ENCODE results near the gene ACTL8. TPM values are rescaled to one million over a fixed set of nuclear protein-coding genes. Genes with fewer than 3 reads are reported as not detected.

ACTL8 gene
- total and polyA plus RNA-seq, 2 donors (not counting 1 experiment from before 2014, with no cell fraction given) = 0.15 TPM; not detected in 1

DNA sequence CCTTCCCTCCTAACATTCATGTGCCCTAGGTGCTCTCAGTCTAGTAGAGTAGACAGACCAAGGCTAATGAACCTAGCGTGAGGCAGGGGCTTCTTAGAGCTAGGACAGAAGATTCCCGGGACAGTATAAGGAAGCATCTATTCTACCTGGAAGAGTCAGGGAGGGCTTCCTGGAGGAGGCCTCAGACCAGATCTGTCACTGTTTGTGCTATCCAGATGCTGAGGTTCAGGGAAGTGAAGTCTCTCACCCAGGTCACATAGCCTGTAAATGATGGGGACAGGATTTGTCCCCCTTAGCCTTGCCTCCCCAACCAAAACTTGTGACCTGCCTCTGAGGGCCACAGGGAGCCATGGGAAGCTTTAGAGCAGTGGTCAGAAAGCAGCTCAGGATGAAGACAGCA lies 20.7 kb downstream of the ACTL8 start:
- DNase-seq (ENCODE audit: low read depth in 2 of 2) = no peak
- Histone ChIP-seq H3K79me2 (ENCODE audit: control insufficient read depth, insufficient read depth, low read length) (no peaks in the 10 kb centered on the region), H3K27ac (ENCODE audit: insufficient read depth, low read length) (no peak overlapping the region), H3K4me3 (replicated peaks in 1 of 4; ENCODE audit: control extremely low read depth in 1 of 4, insufficient read depth in 1 of 4, low read depth in 3 of 4, low read length in 4 of 4) (no peak overlapping the region), H3K4me2 (ENCODE audit: extremely low read depth, insufficient read depth, low read length) (no peak overlapping the region), H3K27me3 (ENCODE audit: control insufficient read depth, insufficient read depth, low read length) (no peaks in the 10 kb centered on the region), H3K36me3 (ENCODE audit: control insufficient read depth, insufficient read depth, low read length) (no peaks in the 10 kb centered on the region), H3K9me3 (ENCODE audit: control insufficient read depth, insufficient read depth, low read depth, low read length) (no peaks in the 10 kb centered on the region), H4K20me1 (ENCODE audit: control insufficient read depth, extremely low read depth, insufficient read depth, low read length) (no peaks in the 10 kb centered on the region), H3K9ac (ENCODE audit: insufficient read depth, low read length) (no peak overlapping the region), H2AFZ (ENCODE audit: low read length) (no peak overlapping the region), H3K4me1 (ENCODE audit: control insufficient read depth, extremely low read depth, insufficient read depth, low read length) (no peaks in the 10 kb centered on the region)
- no peak for TF ChIP-seq EZH2 (IDR thresholded peaks at IDR 0.05; ENCODE audit: low read length, missing control alignments)
- TF ChIP-seq, protein P1, sequence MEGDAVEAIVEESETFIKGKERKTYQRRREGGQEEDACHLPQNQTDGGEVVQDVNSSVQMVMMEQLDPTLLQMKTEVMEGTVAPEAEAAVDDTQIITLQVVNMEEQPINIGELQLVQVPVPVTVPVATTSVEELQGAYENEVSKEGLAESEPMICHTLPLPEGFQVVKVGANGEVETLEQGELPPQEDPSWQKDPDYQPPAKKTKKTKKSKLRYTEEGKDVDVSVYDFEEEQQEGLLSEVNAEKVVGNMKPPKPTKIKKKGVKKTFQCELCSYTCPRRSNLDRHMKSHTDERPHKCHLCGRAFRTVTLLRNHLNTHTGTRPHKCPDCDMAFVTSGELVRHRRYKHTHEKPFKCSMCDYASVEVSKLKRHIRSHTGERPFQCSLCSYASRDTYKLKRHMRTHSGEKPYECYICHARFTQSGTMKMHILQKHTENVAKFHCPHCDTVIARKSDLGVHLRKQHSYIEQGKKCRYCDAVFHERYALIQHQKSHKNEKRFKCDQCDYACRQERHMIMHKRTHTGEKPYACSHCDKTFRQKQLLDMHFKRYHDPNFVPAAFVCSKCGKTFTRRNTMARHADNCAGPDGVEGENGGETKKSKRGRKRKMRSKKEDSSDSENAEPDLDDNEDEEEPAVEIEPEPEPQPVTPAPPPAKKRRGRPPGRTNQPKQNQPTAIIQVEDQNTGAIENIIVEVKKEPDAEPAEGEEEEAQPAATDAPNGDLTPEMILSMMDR (conservative IDR thresholded peaks at IDR 0.05 in 1 of 2, IDR thresholded peaks at IDR 0.05 in 1 of 2; ENCODE audit: low read depth in 1 of 2, low read length in 2 of 2) = no peak

DNA sequence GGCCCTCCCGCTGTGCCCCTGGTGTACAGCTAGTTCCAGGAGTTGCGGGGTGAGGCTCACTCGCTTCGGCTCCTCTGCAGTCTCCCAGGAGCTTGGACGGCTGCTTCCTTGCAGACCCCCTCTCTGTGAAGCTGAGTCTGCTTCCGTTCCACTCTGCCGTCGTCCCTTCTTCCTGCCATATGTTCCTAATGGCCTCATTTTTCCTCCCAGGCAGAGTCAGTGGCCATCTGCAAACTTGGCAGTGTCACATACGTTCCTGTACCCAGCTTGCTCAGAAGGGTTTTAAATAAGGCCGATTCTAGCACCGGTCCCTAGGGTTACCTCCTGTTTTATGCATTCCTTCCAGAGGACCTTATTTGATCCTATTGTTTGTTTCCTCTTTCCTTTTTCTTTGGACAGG lies 21.3 kb downstream of the ACTL8 start:
- Histone ChIP-seq H2AFZ (ENCODE audit: low read length) (no peak overlapping the region), H3K4me2 (ENCODE audit: extremely low read depth, insufficient read depth, low read length) (no peak overlapping the region), H4K20me1 (ENCODE audit: control insufficient read depth, extremely low read depth, insufficient read depth, low read length) (no peaks in the 10 kb centered on the region), H3K4me1 (ENCODE audit: control insufficient read depth, extremely low read depth, insufficient read depth, low read length) (no peaks in the 10 kb centered on the region), H3K9me3 (ENCODE audit: control insufficient read depth, insufficient read depth, low read depth, low read length) (no peaks in the 10 kb centered on the region), H3K9ac (ENCODE audit: insufficient read depth, low read length) (no peak overlapping the region), H3K36me3 (ENCODE audit: control insufficient read depth, insufficient read depth, low read length) (no peaks in the 10 kb centered on the region), H3K4me3 (replicated peaks in 1 of 4; ENCODE audit: control extremely low read depth in 1 of 4, insufficient read depth in 1 of 4, low read depth in 3 of 4, low read length in 4 of 4) (no peak overlapping the region), H3K79me2 (ENCODE audit: control insufficient read depth, insufficient read depth, low read length) (no peaks in the 10 kb centered on the region), H3K27me3 (ENCODE audit: control insufficient read depth, insufficient read depth, low read length) (no peaks in the 10 kb centered on the region), H3K27ac (ENCODE audit: insufficient read depth, low read length) (no peak overlapping the region)
- TF ChIP-seq, protein P1 (conservative IDR thresholded peaks at IDR 0.05 in 1 of 2, IDR thresholded peaks at IDR 0.05 in 1 of 2; ENCODE audit: low read depth in 1 of 2, low read length in 2 of 2) = no peak
- no peak for TF ChIP-seq EZH2 (IDR thresholded peaks at IDR 0.05; ENCODE audit: low read length, missing control alignments)
- peak in 1 of 2 donors; percentile 2 for DNase-seq (ENCODE audit: low read depth in 2 of 2)

DNA sequence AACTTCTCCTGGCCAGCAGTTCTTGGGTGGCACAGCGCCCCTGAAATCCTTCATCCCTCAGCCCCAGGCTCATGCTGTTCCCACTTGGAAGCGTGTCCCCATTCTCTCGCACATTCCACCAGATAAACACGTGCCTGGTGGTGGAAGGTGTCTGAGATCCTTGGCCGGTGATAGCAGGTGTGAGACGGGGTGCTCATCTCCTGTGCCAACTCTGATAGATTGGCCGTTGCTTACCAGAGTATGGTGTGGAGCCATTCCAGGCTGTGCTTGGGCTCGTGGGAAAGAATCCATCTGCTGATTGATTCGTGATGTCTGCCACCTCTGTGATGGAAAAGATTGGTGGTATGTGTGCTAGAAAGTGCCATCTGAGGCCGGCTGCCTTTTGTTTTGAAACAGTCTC lies 22.2 kb downstream of the ACTL8 start:
- Histone ChIP-seq H3K27ac (ENCODE audit: insufficient read depth, low read length) (no peak overlapping the region), H3K4me3 (replicated peaks in 1 of 4; ENCODE audit: control extremely low read depth in 1 of 4, insufficient read depth in 1 of 4, low read depth in 3 of 4, low read length in 4 of 4) (no peak overlapping the region)
- TF ChIP-seq, protein P1 (conservative IDR thresholded peaks at IDR 0.05 in 1 of 2, IDR thresholded peaks at IDR 0.05 in 1 of 2; ENCODE audit: low read depth in 1 of 2, low read length in 2 of 2) = no peak
- no peak for TF ChIP-seq EZH2 (IDR thresholded peaks at IDR 0.05; ENCODE audit: low read length, missing control alignments)

More for the DNA sequence above, 22.2 kb downstream of the ACTL8 start:
- H3K4me1 ChIP-seq (ENCODE audit: control insufficient read depth, extremely low read depth, insufficient read depth, low read length) = no peaks in the 10 kb centered on the region
- no peaks in the 10 kb centered on the region for H3K36me3 ChIP-seq (ENCODE audit: control insufficient read depth, insufficient read depth, low read length)
- H2AFZ ChIP-seq (ENCODE audit: low read length) = no peak overlapping the region
- H3K4me2 ChIP-seq (ENCODE audit: extremely low read depth, insufficient read depth, low read length) = no peak overlapping the region
- H4K20me1 ChIP-seq (ENCODE audit: control insufficient read depth, extremely low read depth, insufficient read depth, low read length) = no peaks in the 10 kb centered on the region
- H3K79me2 ChIP-seq (ENCODE audit: control insufficient read depth, insufficient read depth, low read length) = no peaks in the 10 kb centered on the region
- H3K9me3 ChIP-seq (ENCODE audit: control insufficient read depth, insufficient read depth, low read depth, low read length) = no peaks in the 10 kb centered on the region
- no peak overlapping the region for H3K9ac ChIP-seq (ENCODE audit: insufficient read depth, low read length)
- no peaks in the 10 kb centered on the region for H3K27me3 ChIP-seq (ENCODE audit: control insufficient read depth, insufficient read depth, low read length)
- no peak for DNase-seq (ENCODE audit: low read depth in 2 of 2)
